Measurements from ENCODE around the gene SP100.
"Not testable (repeated sequence)": the region's sequence is repeated elsewhere in the genome, so short reads cannot be mapped to it uniquely, and the experiment has no call there.

SP100 gene

GRCh38 chr2:230416061-230416721 is at the start of gene SP100:
SP100 (plus strand) TSS chr2:230416201; CDS start chr2:230416297, 96 bp downstream.
- peak; percentile 64 for DNase-seq

GRCh38 chr2:230382108-230382507 is 33.9 kb upstream of the SP100 start:
- no peak for DNase-seq

- DNase-seq = no peak
Observed at GRCh38 chr2:230383453-230383852, 32.5 kb upstream of the SP100 start.

DNA sequence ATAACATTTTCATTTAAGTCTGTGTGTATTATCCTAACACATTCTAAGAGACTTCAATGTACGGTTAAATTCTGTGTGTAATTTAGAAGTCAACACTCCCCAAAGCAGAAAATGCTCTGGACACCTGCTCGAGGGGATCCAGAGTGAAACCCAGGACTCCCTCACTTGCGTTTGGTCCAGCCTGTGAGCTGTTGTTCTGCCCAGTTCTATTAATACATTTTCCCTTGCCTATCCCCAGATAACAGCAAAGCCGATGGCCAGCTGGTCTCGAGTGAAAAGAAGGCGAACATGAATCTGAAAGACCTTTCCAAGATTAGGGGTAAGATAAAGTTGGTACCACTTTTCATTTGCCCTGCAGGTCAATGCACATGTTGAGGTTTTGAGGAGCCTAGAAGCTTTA is 31.0 kb upstream of the SP100 start:
- DNase-seq = no peak

DNA sequence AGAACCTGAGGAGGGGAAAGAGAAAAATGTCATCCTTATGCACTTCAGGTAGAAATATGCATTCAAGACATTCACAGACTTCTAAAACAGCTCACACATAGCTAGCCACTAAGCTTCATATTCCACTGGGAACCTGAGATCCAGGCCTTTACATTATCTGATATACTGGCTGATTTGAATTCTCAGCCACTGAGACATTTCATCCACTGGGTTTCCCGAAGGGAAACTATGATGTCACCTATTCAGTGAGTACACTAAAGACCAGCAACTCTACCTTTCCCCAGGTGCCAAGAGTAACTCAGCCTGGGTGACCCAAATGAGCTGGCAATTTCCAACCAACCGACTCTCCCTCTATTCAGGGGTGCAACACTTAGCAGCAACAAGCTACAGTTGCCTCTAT is 21.7 kb upstream of the SP100 start:
- no peak for DNase-seq

GRCh38 chr2:230398698-230399097 is 17.3 kb upstream of the SP100 start:
- not testable (repeated sequence) for DNase-seq

GRCh38 chr2:230400041-230400440 is 16.0 kb upstream of the SP100 start:
- DNase-seq = no peak

DNA sequence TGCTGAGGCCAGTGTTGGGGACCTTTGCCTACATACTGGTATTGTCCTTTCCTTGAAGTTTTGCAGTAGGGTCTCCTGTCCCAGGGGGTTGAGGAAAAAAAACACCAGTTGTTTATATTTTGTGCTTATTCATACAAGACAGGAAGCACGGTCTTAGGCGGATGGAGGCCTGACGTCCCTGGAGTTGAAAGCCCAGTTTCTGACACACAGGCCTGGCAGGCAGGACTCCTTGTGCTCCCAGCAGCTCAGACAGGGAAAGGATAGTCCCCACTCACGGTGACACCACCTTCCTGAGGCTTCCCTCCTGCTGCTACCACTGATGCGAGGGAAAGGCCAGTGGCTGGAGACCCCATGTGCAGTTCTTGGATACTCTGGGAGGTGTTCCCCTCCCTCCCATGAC is 15.5 kb upstream of the SP100 start:
- no peak for DNase-seq

GRCh38 chr2:230401026-230401425 is 15.0 kb upstream of the SP100 start:
- not testable (repeated sequence) for DNase-seq

GRCh38 chr2:230403746-230404145 is 12.3 kb upstream of the SP100 start:
- DNase-seq = no peak

DNA sequence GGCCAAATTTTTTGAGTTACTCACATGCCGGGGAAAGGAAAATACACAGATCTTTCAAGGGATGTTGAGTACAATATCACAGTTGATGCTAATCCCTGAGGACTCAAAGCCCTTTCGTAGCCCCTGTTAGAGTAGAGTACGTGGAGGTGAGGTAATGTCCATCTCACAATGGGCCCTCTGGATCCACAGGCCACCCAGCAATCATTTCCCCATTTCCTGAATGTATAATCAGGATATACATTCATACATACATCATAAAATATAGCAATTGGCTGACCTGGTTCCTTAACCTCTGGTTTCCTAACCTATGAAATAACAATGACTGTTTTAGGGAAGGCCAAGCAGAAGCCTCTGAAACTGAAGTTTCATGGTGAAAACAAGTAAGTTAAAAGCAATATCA is 10.2 kb upstream of the SP100 start:
- DNase-seq = no peak

DNA sequence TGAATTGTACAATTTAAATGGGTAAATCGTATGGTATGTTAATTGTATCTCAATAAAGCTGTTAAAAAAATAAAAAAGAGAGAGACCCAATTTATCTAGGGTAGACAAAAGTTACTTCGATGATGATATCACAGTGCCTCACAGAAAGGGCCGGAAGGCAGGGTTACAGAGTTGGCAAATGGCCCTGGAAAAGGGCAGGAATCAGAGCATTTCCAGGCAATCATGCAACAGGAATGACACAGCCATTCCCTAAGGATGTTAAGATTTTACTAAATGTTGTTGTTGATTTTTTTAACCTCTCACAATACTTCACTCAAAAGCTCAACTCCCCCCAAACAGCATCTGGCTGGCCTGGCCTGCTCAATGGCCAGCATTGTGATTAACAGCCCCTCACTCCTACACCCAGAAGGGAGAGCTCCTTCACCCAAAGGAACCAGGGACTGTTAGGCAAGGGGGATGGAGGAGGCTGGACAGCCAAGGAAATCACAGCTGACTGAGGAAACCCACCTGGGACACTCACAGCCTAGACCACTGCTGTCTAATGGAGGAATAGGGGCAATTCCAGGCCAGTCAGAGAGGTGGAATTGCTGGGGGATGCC is 7.7 kb upstream of the SP100 start:
- no peak for DNase-seq

GRCh38 chr2:230409316-230409715 is 6.7 kb upstream of the SP100 start:
- not testable (repeated sequence) for DNase-seq

- DNase-seq = no peak
Observed at GRCh38 chr2:230410263-230410662, 5.7 kb upstream of the SP100 start.

GRCh38 chr2:230410861-230411569 is 5.0 kb upstream of the SP100 start:
- DNase-seq = no peak

- peak; percentile 41 for DNase-seq
Observed at GRCh38 chr2:230411570-230412370, 4.2 kb upstream of the SP100 start.

DNA sequence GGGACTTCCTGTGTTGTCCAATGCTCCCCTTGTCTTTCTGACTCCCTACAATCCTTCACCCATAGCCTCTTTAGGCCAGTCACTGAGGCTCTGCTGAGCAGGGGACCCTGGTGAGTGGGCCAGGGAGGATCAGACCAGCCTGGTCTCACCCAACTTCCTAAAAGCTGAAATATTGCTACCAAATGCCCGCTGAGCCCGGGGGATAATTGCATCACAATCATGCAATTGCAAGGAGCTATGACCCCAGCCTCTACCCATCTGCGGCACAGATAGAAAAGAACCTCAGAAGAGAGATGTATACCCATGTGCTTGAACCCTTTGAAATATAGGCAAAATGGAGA is 3.7 kb upstream of the SP100 start:
- DNase-seq = no peak

DNA sequence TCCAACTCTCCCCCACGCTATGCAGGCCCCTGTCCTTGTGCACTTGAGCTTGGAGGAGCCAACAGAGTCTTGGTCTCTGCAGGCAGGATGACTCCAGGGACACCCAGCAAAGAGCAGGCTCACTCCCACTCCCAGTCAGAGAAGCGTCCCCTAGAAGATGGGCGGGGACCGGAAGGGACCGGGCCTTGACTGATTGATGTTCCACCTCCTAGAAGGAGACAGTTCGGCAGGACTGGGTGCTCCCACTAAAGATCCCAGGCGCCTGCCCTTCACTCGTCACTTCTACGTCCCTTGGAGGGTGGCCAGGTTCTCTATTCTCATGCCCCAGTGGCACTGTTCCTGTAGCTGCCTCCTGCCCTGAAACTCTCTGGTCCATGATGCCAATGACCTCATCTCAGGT is 3.2 kb upstream of the SP100 start:
- DNase-seq = no peak

DNA sequence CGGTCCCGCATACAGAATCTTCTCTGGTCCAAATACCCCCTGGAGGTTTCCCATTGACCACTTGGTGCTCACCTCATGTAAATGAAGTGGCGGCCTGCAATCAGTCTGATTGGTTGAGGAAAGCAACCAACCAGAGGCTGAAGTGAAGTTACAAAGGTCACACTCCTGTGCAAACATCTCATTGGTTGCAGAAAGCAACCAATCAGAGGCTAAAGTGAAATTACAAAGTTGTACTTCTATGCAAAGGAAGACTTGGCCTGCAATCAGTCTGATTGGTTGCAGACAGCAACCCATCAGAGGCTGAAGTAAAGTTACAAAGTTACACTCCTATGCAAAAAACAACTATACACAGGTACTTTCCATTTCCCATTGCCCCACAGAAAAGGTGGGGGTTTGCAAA is 2.5 kb upstream of the SP100 start:
- no peak for DNase-seq

DNA sequence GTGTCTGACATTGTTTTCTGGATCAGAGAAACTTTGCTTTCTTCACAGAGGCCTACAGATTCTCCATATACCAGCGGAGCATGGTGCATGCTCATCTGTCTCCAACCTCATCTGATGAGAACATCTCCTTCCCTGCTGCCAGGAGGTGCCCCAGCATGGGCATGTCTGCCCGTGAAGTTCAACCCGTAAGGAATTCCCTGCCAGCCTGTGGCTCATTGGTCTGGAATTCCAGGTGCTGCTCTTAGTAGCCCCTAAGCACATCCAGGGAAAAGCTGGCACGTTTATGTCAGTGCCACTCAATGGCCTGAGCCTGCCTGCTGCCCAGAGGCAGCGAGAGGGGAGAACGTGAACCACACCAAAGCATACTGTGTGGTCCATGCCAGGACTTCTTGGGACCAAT is 1.7 kb upstream of the SP100 start:
- DNase-seq = no peak

DNA sequence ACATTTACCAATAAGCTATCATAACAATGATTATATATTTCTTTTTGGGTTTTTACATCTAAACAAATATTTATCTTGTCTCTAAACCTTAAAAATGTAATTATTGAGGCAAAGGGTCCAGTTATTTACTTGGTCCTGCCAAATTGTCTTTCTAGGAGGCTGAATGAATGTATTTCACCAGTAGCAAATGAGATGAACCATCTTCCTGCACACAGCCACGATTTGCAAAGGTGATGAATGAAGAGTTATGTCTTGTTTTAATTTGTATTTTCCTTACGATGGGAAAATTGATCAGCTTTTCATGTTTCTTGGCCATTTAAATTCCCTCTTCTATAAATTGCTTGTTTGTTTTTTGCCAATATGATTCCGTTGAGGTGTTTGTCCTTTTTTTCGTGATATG is 1.4 kb downstream of the SP100 start:
- DNase-seq = no peak

DNA sequence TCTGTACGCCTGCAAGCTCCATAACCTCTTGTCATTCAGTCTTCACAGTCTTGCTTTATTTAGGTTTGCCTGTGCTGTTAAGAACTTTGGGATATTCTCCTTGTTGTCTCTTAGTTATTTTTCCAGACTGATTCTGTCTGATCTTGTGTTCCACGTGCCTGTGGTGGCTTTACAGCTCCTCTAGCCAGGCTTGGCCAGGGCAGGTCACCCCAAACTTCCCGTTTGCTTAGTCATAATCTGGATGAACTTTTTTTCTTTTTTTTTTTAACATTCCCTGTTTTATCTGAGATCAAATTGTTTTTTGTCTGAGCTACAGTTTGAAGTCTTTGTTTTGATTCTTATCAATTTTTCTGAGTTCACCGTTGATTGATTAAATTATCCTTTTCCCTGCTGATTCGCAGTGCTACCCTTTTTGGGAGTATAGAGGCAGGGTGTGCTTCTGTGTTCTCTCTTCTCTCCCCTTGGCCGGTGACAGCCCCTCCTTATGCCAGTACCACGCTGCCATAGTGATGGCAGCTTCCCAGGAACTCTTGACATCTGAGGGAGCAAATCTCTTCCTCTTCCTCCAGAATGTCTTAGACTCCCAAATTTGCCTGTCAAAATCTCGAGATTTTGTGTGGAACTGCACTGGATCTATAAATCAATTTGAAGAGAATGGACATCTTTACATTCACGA is 2.5 kb downstream of the SP100 start:
- no peak for DNase-seq

- DNase-seq = no peak
Observed at GRCh38 chr2:230419181-230419580, 3.2 kb downstream of the SP100 start.

Data from NCI-H2029 (cell line).